HCT116 (cell line): ENCODE data around the gene MAPKAPK3.

ENCODE experiments used
- FOSL1 ChIP-seq: IDR thresholded peaks from 2 replicates; pipeline ENCODE4 v1.6.1; 2012; ENCODE audit warnings: low read depth
- POLR2A ChIP-seq: IDR thresholded peaks from 2 replicates; pipeline ENCODE4 v1.7.0; 2011; ENCODE audit warnings: borderline replicate concordance; ENCODE audit not compliant: insufficient read depth, insufficient read length; ENCODE audit errors: extremely low read depth
- TCF7L2 ChIP-seq: IDR thresholded peaks from 2 replicates; pipeline ENCODE4 v1.7.0; 2011; ENCODE audit warnings: borderline replicate concordance, inconsistent platforms; ENCODE audit not compliant: insufficient read depth, insufficient read length; ENCODE audit errors: extremely low read depth
- TF ChIP-seq, protein P1 (sequence below), 3 experiments: fragments of 200-600 bp in 1 of 3; sonication (generic) in 1 of 3; IDR thresholded peaks in 2 of 3; conservative IDR thresholded peaks in 1 of 3; 2 replicates each; pipeline ENCODE4 v1.5.1; 2012 to 2017; ENCODE audit warnings: low read depth in 2 of 3, low read length in 2 of 3, antibody characterized with exemption in 1 of 3, borderline replicate concordance in 1 of 3, control low read depth in 1 of 3, mild to moderate bottlenecking in 1 of 3, mixed read lengths in 1 of 3, mixed run types in 1 of 3, moderate library complexity in 1 of 3; ENCODE audit not compliant: insufficient read depth in 1 of 3

DNA sequence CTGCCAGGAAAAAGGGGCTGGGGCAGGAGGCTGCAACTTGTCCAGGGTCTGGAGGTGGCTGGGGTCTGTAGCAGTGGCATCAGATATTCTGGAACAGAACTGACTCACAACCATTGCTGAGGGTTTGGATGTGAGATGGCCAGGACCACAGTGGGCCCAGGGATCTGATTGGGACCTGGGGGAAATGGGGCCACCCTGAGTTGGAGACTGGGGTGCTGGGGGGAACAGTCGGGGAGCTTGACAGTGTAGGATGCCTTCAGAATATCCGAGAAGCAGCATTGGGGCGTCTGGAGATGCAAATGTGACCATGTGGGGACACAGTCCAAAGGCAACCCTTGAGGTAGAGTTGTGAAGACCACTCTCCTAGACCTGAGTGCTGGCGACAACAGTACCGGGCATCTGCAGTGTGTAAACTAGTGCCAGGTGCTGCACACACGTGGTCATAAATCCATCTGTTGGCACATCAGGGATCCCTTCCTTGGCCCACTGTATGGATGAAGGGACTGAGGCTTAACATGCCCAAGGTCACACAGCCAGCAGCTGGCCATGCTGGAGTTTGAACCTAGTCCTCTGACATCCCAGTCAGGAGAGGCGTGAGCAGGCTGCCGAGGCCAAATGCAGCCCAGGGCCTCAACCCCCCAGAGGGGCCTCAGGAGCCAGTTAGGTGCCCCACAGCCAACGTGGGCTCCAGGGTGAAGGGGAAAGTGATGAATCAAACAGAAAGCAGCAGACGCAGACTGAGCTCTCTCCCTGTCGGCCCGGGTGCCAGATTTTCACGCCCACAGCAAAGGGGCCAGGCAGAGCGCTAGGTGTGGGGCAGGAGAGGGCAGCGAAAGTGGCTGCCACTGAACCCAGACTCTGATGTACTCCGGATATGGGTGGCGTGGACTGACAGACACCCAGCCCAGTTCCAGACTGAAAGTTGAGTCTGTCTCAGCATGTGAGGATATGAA is 28.9 kb upstream of the MAPKAPK3 start:
- TF ChIP-seq FOSL1 (no peak), TCF7L2 (no peak), POLR2A (no peak)
- TF ChIP-seq, protein P1, sequence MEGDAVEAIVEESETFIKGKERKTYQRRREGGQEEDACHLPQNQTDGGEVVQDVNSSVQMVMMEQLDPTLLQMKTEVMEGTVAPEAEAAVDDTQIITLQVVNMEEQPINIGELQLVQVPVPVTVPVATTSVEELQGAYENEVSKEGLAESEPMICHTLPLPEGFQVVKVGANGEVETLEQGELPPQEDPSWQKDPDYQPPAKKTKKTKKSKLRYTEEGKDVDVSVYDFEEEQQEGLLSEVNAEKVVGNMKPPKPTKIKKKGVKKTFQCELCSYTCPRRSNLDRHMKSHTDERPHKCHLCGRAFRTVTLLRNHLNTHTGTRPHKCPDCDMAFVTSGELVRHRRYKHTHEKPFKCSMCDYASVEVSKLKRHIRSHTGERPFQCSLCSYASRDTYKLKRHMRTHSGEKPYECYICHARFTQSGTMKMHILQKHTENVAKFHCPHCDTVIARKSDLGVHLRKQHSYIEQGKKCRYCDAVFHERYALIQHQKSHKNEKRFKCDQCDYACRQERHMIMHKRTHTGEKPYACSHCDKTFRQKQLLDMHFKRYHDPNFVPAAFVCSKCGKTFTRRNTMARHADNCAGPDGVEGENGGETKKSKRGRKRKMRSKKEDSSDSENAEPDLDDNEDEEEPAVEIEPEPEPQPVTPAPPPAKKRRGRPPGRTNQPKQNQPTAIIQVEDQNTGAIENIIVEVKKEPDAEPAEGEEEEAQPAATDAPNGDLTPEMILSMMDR (IDR thresholded peaks at IDR 0.05 in 2 of 3, conservative IDR thresholded peaks at IDR 0.05 in 1 of 3; ENCODE audit: borderline replicate concordance in 1 of 3, insufficient read depth in 1 of 3, low read depth in 2 of 3, low read length in 2 of 3): no peak
